Esophagus muscularis mucosa (tissue), 4 donors: Measurements from ENCODE around the gene NUTF2. TPM values are rescaled to one million over a fixed set of nuclear protein-coding genes. Genes with fewer than 3 reads are reported as not detected.

Experiments used
- DNase-seq: peaks from one replicate; pipeline ENCODE4 v3.0.0-alpha.2; 2017; ENCODE audit errors: extremely low spot score
- H3K27ac ChIP-seq, 4 donors: fragments of 200-600 bp; sonication (generic); replicated peaks in 1 of 4; 1 replicate in 3 of 4; 2 replicates in 1 of 4; pipeline ENCODE4 v1.5.1; 2016 to 2019; ENCODE audit warnings: mild to moderate bottlenecking in 1 of 4
- H3K27me3 ChIP-seq, 4 donors: fragments of 200-600 bp; sonication (generic); one replicate each; pipeline versions ENCODE4 v1.5.1 to v1.6.0; 2016 to 2019
- H3K36me3 ChIP-seq, 4 donors: fragments of 200-600 bp; sonication (generic); one replicate each; pipeline ENCODE4 v1.5.1; 2016 to 2019
- H3K4me1 ChIP-seq, 4 donors: fragments of 200-600 bp; sonication (generic); one replicate each; pipeline ENCODE4 v1.5.1; 2016 to 2019
- H3K4me3 ChIP-seq, 4 donors: fragments of 200-600 bp; sonication (generic); 1 replicate in 2 of 4; 2 replicates in 2 of 4; pipeline ENCODE4 v1.5.1; 2016 to 2019; ENCODE audit warnings: mild to moderate bottlenecking in 4 of 4, moderate library complexity in 1 of 4
- H3K9me3 ChIP-seq, 4 donors: fragments of 200-600 bp; sonication (generic); 1 replicate in 3 of 4; 2 replicates in 1 of 4; pipeline ENCODE4 v1.5.1; 2016 to 2019
- CTCF ChIP-seq, 3 experiments: fragments of 200-600 bp in 2 of 3; fragments of 450-650 bp in 1 of 3; sonication (generic) in 2 of 3; IDR thresholded peaks; one replicate each; pipeline ENCODE4 v1.5.1; 2017 to 2019; ENCODE audit warnings: antibody characterized with exemption in 3 of 3, mild to moderate bottlenecking in 2 of 3, moderate library complexity in 1 of 3
- EP300 ChIP-seq: sonication (generic); formaldehyde crosslinking; IDR thresholded peaks from one replicate; pipeline ENCODE4 v1.6.1; 2017; ENCODE audit warnings: antibody characterized with exemption
- POLR2A ChIP-seq: fragments of 450-650 bp; IDR thresholded peaks from one replicate; pipeline ENCODE4 v1.6.1; 2017; ENCODE audit warnings: antibody characterized with exemption, moderate library complexity, mild to moderate bottlenecking, low read depth
- POLR2AphosphoS5 ChIP-seq, 2 donors: sonication (generic); formaldehyde crosslinking; IDR thresholded peaks; one replicate each; pipeline ENCODE4 v1.6.1; 2017; ENCODE audit warnings: antibody characterized with exemption in 2 of 2
- WGBS: methylation state at CpG from one replicate; pipeline ENCODE4 v1.1.5; 2018; 5-methylcytosine and 5-hydroxymethylcytosine counted together
- intact Hi-C: fragments of 100-400 bp; cut with DNase I; formaldehyde crosslinking; loops from one replicate; pipeline ENCODE4 v1.15.1; 2023
- total RNA-seq, 4 donors: library from RNA; depleted of rRNA; stranded (reverse); fragments of >200 nt; gene quantifications; one replicate each; pipeline versions ENCODE4 v1.1.0 to v1.2.1, GENCODE V29; 2016

The NUTF2 gene
- total RNA-seq, 4 donors from 2014 or later: 101 to 246 (median 174) TPM

- intact Hi-C loops: no loop called here
- Histone ChIP-seq H3K4me3 (no peak overlapping the region), H3K4me1 (peaks cover 22 to 31% (median 28%) of the 10 kb centered on the region in 4 donors), H3K27ac (no peak overlapping the region), H3K27me3 (no peaks in the 10 kb centered on the region), H3K36me3 (peaks cover 4 to 28% (median 19%) of the 10 kb centered on the region in 4 donors), H3K9me3 (no peaks in the 10 kb centered on the region)
- WGBS: 82% methylated on average over 3 of the region's 3 CpGs
- TF ChIP-seq CTCF (IDR thresholded peaks at IDR 0.05): no peak
- no peak for TF ChIP-seq POLR2AphosphoS5 (IDR thresholded peaks at IDR 0.05)
- TF ChIP-seq POLR2A: no peak
- TF ChIP-seq EP300: no peak
- DNase-seq: no peak
Measured at GRCh38 chr16:67888331-67888730, 41.6 kb downstream of the NUTF2 start.

DNA sequence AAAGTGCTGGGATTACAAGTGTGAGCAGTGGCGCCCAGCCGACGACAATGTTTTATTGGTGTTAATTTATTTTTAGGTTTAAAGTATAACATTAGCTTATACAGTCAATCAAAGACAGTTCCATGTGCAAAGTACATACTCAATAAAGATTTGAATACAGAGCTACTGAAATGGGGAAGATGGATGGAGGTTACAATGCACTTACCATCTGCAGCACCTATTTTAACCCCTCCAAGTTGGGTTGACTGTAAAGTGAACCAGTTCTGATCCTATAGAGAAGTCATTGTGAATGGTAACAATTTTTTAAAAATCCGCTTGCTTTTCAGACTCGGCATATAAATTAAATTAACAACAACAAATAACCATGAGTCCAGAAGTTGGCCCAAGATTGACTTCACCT is 45.6 kb downstream of the NUTF2 start:
- no peaks in the 10 kb centered on the region for H3K27me3 ChIP-seq
- intact Hi-C loops: no loop called here
- no peak for DNase-seq
- no peaks in the 10 kb centered on the region for H3K9me3 ChIP-seq
- 82% methylated on average over 5 of the region's 5 CpGs for WGBS
- peaks cover 38 to 48% (median 46%) of the 10 kb centered on the region in 4 donors for H3K4me1 ChIP-seq
- no peak for TF ChIP-seq EP300
- TF ChIP-seq POLR2A: no peak
- TF ChIP-seq CTCF (IDR thresholded peaks at IDR 0.05): no peak
- TF ChIP-seq POLR2AphosphoS5 (IDR thresholded peaks at IDR 0.05): no peak
- peak overlapping the region; percentile 95 to 99 (median 97) for H3K27ac ChIP-seq
- H3K36me3 ChIP-seq: no peaks in the 10 kb centered on the region
- peak overlapping the region; percentile 83 to 96 (median 94) for H3K4me3 ChIP-seq

DNA sequence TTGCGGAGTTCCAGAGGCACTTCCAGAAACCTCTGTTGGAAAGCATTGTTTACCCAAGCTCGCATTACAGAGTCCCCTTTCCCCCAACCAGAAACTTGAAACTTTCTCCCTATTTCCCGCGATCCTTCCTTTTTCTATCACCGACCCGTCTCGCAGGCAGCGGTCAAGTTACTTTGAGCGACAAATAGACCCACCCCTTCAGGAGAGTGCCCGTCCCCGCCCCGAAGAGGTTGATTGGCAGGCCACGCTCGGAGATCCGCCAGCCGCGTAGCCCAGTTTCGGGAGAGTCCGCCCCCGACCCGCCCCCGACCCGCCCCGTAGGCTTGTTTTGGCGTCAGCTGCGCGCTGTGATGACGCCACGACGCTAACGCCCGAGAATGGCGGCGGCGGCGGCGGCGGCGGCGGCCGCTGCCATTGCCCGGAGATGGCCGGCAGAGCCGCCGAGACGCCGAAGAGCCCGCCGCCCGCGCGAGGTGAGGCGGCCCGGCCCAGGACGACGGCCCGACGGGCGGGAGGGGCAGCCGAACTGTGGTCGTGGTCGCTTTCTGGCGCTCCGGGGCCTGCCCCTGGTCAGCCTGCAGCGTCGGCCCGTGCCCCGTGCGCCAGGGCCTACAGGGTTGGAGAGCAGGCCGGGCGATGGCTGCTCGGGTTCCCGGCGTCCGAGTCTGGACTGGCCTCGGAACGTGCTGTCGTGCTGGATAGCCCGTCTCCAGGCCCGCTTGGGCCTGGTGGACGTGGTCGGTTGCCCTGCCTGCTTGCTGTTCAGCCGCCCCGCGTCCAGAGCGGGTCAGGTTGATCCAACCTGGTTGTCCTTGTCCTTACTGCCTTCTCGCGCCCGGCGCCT is 46.4 kb downstream of the NUTF2 start, which contains the start of gene PSKH1:
Gene PSKH1 (plus strand): TSS at position 356 of the 844 bp plus-strand sequence. CDS start 15,496 bp downstream, outside the sequence.
- H3K4me1 ChIP-seq: peaks cover 46 to 56% (median 53%) of the 10 kb centered on the region in 4 donors
- under 1% methylated on average over 17 of the region's 90 CpGs for WGBS
- peak within 1 kb of the TSS; percentile 95 to 99 (median 97) for H3K27ac ChIP-seq
- H3K27me3 ChIP-seq: no peaks in the 10 kb centered on the region
- intact Hi-C loops: no loop called here
- peak; percentile 99 for DNase-seq
- peak within 1 kb of the TSS; percentile 83 to 96 (median 94) for H3K4me3 ChIP-seq
- TF ChIP-seq POLR2A (peak; percentile 42), CTCF (IDR thresholded peaks at IDR 0.05) (no peak), POLR2AphosphoS5 (IDR thresholded peaks at IDR 0.05) (peak; percentile 72 to 87)
- no peaks in the 10 kb centered on the region for H3K9me3 ChIP-seq
- peaks cover 0 to 2% (median 0%) of the 10 kb centered on the region in 4 donors for H3K36me3 ChIP-seq

DNA sequence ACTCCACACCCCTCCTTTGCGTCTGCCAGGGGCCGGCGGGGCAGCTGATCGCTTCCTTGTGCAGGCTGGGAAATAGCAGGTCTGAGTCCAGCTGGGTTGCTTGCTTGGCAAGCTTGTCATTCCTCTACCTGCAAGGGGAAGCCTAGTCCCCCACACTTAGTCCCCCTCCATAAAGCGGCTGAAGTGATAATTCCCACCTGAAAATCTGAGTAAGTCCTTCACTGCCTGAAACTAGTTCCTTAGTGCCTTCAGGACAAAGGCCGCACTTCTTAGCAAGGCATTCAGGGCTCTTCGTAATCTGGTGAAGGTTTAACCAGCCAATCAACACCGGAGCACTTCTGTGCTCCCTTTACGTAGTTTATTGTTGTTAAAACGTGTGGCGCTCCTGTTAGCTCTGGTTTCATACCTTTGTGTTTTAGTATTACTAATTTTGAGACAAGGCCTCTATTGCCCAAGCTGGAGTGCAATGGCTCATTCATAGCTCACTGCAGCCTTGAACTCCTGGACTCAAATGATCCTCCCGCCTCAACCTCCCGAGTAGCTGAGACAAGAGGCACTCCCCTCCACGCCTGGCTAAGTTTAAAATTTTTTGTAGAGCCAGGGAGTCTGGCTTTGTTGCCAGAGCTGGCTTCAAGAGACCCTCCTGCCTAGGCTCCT is 47.1 kb downstream of the NUTF2 start:
- peak overlapping the region; percentile 83 to 96 (median 94) for H3K4me3 ChIP-seq
- peaks cover 47 to 61% (median 58%) of the 10 kb centered on the region in 4 donors for H3K4me1 ChIP-seq
- no peak for DNase-seq
- intact Hi-C loops: no loop called here
- H3K9me3 ChIP-seq: no peaks in the 10 kb centered on the region
- peaks cover 0 to 2% (median 0%) of the 10 kb centered on the region in 4 donors for H3K36me3 ChIP-seq
- 20% methylated on average over 13 of the region's 14 CpGs for WGBS
- no peaks in the 10 kb centered on the region for H3K27me3 ChIP-seq
- no peak for TF ChIP-seq POLR2AphosphoS5 (IDR thresholded peaks at IDR 0.05)
- no peak for TF ChIP-seq CTCF (IDR thresholded peaks at IDR 0.05)
- no peak for TF ChIP-seq EP300
- TF ChIP-seq POLR2A: no peak
- peak overlapping the region; percentile 95 to 99 (median 97) for H3K27ac ChIP-seq
